ENCODE data around the gene ZNF200. TPM values are rescaled to one million over a fixed set of nuclear protein-coding genes. Genes with fewer than 3 reads are reported as not detected.

Gene ZNF200
- 6.5 and 8.5 TPM in 2 replicates for total RNA-seq

DNA sequence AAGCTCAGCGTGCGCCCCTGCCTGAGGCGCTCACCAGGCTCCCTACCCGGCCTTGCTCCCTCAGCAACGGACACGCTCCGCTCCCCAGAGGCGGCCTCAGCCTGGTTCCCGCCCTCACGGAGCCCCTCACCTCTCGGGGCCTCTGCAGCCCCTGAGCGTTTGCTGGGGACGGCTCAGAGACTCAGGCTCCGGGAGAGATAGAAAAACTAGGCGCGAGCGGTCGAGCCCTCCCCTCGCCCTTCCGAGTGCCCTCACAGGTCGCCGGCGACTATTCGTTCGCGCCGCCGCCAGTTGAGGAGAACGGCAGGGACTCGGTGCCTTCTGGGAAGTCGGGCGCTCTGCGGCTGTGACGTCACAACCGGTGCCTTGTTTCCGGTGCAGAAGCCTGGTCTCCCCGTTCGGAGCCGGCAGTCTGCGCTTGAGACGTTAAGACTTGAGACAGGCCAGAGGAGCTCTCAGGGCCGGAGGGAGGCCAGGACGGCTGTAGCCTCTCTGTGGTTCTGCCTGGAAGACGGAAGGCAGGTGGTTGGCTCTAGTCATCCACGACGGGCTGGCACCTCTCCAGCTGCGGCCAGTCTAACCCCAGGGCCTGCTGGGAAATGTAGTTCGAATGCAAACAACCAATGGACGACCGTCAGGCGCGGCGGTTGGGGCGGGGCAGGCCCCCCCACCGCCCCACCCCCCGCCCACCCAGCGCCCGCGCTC is at the start of gene ZNF200:
ZNF200 (minus strand) TSS at position 302 of the 705 bp plus-strand sequence. CDS start 1,403 bp downstream, outside the sequence.

GRCh38 chr16:3282730-3283542 is 48.0 kb upstream of the ZNF200 start, which contains the start of gene ZNF263:
TSS of gene ZNF263 (plus strand) at chr16:3283491. CDS start at chr16:3283819, 328 bp downstream.

DNA sequence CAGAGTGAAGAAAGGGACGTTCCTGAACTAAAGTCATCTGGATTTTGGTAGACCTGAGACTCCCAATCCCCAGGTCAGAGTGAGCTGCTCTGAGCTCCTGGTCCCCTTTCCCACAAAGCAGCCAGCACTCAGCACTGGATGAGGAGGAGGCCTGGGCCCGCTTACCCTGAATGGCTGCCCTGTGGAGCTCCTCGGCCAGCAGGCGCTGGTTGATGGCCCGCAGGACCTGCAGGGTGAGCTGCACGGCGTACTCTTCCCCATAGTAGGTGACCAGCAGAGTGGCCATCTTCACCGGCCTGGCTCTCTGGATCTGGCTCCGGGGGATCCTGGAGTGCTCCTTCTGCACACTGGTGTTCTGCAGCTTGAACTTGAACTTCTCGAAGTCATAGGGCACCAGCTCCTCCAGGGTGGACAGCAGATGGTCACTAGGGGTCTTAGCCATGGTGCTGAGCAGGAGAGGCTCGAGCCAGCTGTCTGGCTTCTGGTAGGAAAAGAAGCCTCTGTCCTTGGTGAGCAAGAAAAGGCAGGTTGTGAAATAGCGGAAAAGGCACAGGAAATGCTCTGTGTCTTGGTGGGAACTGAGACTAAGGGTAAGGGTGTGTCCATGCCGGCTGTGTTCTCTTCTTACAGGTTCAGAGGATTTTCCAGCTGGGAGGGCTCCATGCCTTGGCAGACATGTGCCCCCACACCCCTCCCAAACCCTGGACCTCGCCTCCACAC is 21.3 kb upstream of the ZNF200 start, which contains the start of gene MEFV:
MEFV (minus strand) TSS at position 488 of the 720 bp plus-strand sequence; CDS start at position 442, 46 bp downstream.

DNA sequence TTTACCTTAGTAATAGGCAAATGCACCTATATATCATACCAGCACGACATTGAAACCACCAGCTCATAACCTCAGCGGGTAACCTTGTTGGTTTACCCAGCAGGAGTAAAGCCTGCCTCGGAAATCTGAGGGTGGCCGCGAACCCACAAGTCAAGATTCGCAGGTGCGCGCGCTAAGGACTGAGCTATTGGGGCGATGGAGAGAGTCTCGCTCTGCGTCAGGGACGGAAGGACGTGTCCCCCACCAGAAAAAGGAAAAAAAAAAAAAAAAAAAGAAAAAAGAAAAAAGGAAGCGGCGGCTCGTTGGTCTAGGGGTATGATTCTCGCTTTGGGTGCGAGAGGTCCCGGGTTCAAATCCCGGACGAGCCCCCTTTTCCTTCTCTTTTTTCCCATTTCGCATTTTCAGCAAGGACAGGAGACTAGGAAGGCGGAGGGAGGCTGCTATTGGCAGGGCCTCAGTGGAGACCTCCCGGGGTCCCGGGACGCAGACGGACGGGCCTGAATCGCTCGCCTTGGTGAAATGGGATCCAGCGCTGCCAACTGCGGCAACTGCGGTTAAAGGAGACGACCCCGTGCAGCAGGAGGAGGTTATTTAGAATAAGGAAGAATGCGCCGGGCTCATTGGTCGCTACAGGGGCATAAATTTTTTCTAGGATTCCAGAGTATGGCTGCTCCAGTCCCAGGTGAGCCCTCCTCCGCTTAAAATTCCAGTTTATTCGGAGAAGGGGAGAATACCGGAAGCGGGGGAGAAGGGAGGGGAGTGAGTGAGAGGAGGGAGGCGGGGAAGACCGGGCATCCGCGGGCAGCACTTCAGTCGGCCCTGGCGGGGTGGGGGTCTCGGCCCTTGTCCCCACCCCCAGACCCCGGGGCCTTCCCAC is 46.9 kb downstream of the ZNF200 start, which contains the start of gene OR1F1:
OR1F1 (plus strand) TSS at position 407 of the 877 bp plus-strand sequence.

Other genes with a start within 250 kb of the ZNF200 start
- not detected in 2 replicates for gene CLDN9, start 222.2 kb downstream of the ZNF200 start, total RNA-seq
- gene CLDN6, start 217.0 kb downstream of the ZNF200 start, total RNA-seq, result not detected in 2 replicates
- 265 and 335 TPM in 2 replicates for gene TNFRSF12A, start 214.8 kb downstream of the ZNF200 start, total RNA-seq
- gene HCFC1R1, start 211.2 kb downstream of the ZNF200 start, total RNA-seq, result 17.0 and 27.1 TPM in 2 replicates
- gene THOC6, start 211.1 kb downstream of the ZNF200 start, total RNA-seq, result 14.1 and 15.0 TPM in 2 replicates
- 0.13 TPM in 1 of 2 replicates, not detected in the other for gene BICDL2, start 198.2 kb downstream of the ZNF200 start, total RNA-seq
- not detected in 2 replicates for gene MMP25, start 188.6 kb downstream of the ZNF200 start, total RNA-seq
- 3.4 and 4.4 TPM in 2 replicates for gene IL32, start 169.5 kb downstream of the ZNF200 start, total RNA-seq
- not detected in 2 replicates for gene ZSCAN10, start 135.9 kb downstream of the ZNF200 start, total RNA-seq
- gene ZNF205, start 122.6 kb downstream of the ZNF200 start, total RNA-seq, result 12.6 and 13.6 TPM in 2 replicates
- gene ZNF213, start 100.1 kb downstream of the ZNF200 start, total RNA-seq, result 3.2 and 5.7 TPM in 2 replicates
- not detected in 2 replicates for gene OR1F1, start 47.0 kb downstream of the ZNF200 start, total RNA-seq
- gene MEFV, start 21.5 kb upstream of the ZNF200 start, total RNA-seq, result under 0.01 and 0.13 TPM in 2 replicates
- gene ZNF263, start 48.3 kb upstream of the ZNF200 start, total RNA-seq, result 35.3 and 37.9 TPM in 2 replicates
- 5.0 and 7.5 TPM in 2 replicates for gene TIGD7, start 70.3 kb upstream of the ZNF200 start, total RNA-seq
- gene ZNF75A, start 70.3 kb upstream of the ZNF200 start, total RNA-seq, result 20.5 and 25.7 TPM in 2 replicates
- gene OR2C1, start 120.7 kb upstream of the ZNF200 start, total RNA-seq, result 0.12 and 0.26 TPM in 2 replicates
- gene ZSCAN32, start 165.8 kb upstream of the ZNF200 start, total RNA-seq, result 9.9 and 10.1 TPM in 2 replicates
- gene ZNF174, start 166.1 kb upstream of the ZNF200 start, total RNA-seq, result 5.8 and 6.9 TPM in 2 replicates
- 2.3 and 2.4 TPM in 2 replicates for gene ZNF597, start 208.3 kb upstream of the ZNF200 start, total RNA-seq
- 8.9 and 13.9 TPM in 2 replicates for gene NAA60, start 208.5 kb upstream of the ZNF200 start, total RNA-seq

All from aortic smooth muscle cell (primary cell).